GM18505 (cell line): ENCODE data around the gene PLCB1.
"Not testable (repeated sequence)": the region's sequence is repeated elsewhere in the genome, so short reads cannot be mapped to it uniquely, and the experiment has no call there.

Source experiments
- ATAC-seq: cut with Tn5 transposase; IDR thresholded peaks from one replicate; pipeline ENCODE4 v1.9.1; 2021; ENCODE audit not compliant: unreplicated experiment
- POLR2A ChIP-seq: IDR thresholded peaks from 4 replicates; pipeline ENCODE4 v1.6.1; 2011; ENCODE audit warnings: borderline replicate concordance; ENCODE audit not compliant: insufficient read depth, insufficient read length; ENCODE audit errors: extremely low read depth

Gene PLCB1

GRCh38 chr20:8131598-8132483, at the start of gene PLCB1:
Gene PLCB1, plus strand, starts transcription at chr20:8132266. Its CDS starts 386 bp downstream, at chr20:8132652.
- no peak for TF ChIP-seq POLR2A
- peak; percentile 72 for ATAC-seq

- no peak for ATAC-seq
- no peak for TF ChIP-seq POLR2A
Observed at GRCh38 chr20:8082989-8083388, 49.1 kb upstream of the PLCB1 start.

GRCh38 chr20:8089668-8090067, 42.4 kb upstream of the PLCB1 start:
- no peak for TF ChIP-seq POLR2A
- no peak for ATAC-seq

GRCh38 chr20:8094415-8094818, 37.6 kb upstream of the PLCB1 start:
- no peak for ATAC-seq
- TF ChIP-seq POLR2A, result no peak

GRCh38 chr20:8094850-8095249, 37.2 kb upstream of the PLCB1 start:
- no peak for ATAC-seq
- TF ChIP-seq POLR2A, result no peak

GRCh38 chr20:8095648-8096572, 36.2 kb upstream of the PLCB1 start:
- no peak for TF ChIP-seq POLR2A
- ATAC-seq, result no peak

- TF ChIP-seq POLR2A, result no peak
- ATAC-seq, result no peak
Observed at GRCh38 chr20:8097307-8097706, 34.8 kb upstream of the PLCB1 start.

- TF ChIP-seq POLR2A, result no peak
- no peak for ATAC-seq
Observed at GRCh38 chr20:8104252-8104651, 27.8 kb upstream of the PLCB1 start.

- not testable (repeated sequence) for ATAC-seq
Observed at GRCh38 chr20:8114612-8115011, 17.5 kb upstream of the PLCB1 start.

- no peak for ATAC-seq
- TF ChIP-seq POLR2A, result no peak
Observed at GRCh38 chr20:8115436-8115835, 16.6 kb upstream of the PLCB1 start.

GRCh38 chr20:8116067-8116811, 15.8 kb upstream of the PLCB1 start:
- ATAC-seq, result no peak
- no peak for TF ChIP-seq POLR2A

GRCh38 chr20:8117636-8118035, 14.4 kb upstream of the PLCB1 start:
- no peak for TF ChIP-seq POLR2A
- no peak for ATAC-seq

GRCh38 chr20:8118039-8118438, 14.0 kb upstream of the PLCB1 start:
- no peak for ATAC-seq
- no peak for TF ChIP-seq POLR2A
